RPMI7951 (cell line): ENCODE data around the gene KPNA3. TPM values are rescaled to one million over a fixed set of nuclear protein-coding genes. Genes with fewer than 3 reads are reported as not detected.
"Not testable (repeated sequence)": the region's sequence is repeated elsewhere in the genome, so short reads cannot be mapped to it uniquely, and the experiment has no call there.

ENCODE experiments used
- DNase-seq: peaks from one replicate; pipeline ENCODE4 v3.0.0-alpha.2; 2012; ENCODE audit warnings: low read depth
- total RNA-seq: library from RNA; depleted of rRNA; stranded (reverse); fragments of >200 nt; shearing (Covaris generic); gene quantifications from 2 replicates; pipeline ENCODE4 v1.2.3, GENCODE V29; 2014

Gene KPNA3
- total RNA-seq, 1 experiment from 2014 or later = 27.3 TPM

- DNase-seq = no peak
Measured at GRCh38 chr13:49807681-49808080, 15.2 kb upstream of the KPNA3 start.

DNA sequence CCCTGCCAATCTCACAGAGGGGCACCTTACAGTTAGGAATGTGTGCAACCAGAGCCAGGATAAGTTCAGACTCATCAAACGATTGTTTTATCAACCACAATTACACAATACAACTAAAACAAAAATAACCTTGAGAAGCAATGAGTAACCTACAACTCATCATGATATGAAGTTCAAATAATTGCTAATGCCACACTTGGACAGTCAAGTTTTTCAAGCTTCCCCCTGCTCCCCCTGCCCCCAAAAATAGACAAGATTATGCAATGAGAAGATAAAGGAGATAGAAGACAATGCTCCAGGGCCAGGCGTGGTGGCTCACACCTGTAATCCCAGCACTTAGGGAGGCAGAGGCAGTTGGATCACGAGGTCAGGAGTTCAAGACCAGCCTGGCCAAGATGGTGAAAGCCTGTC is 13.6 kb upstream of the KPNA3 start:
- no peak for DNase-seq

GRCh38 chr13:49803047-49803446 is 10.6 kb upstream of the KPNA3 start:
- DNase-seq = not testable (repeated sequence)

- no peak for DNase-seq
Measured at GRCh38 chr13:49802426-49802825, 9.9 kb upstream of the KPNA3 start.

GRCh38 chr13:49791711-49792549 is 552 bp downstream of the KPNA3 start:
- DNase-seq = peak; percentile 34

- peak; percentile 14 for DNase-seq
Measured at GRCh38 chr13:49791315-49791710, 1.2 kb downstream of the KPNA3 start.

DNA sequence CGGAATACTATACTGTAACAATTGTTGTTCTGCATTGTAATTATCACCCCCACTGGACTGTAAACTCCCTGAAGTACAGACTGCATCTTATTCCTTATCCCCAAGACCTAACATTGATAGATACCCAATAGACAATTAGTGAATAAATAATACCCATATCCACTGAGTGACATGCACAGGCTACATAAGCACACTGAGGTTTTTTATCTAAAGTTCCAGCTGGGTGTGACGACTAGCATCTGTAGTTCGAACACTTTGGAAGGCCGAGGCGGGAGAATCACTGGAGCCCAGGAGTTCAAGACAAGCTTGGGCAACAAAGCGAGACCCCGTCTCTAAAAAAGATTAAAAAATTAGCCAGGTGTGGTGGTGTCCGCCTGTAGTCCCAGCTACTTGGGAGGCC is 2.5 kb downstream of the KPNA3 start:
- no peak for DNase-seq

- no peak for DNase-seq
Measured at GRCh38 chr13:49786401-49787008, 6.0 kb downstream of the KPNA3 start.

GRCh38 chr13:49784886-49785570 is 7.5 kb downstream of the KPNA3 start:
- DNase-seq = no peak

- DNase-seq = no peak
Measured at GRCh38 chr13:49783865-49784264, 8.6 kb downstream of the KPNA3 start.

- DNase-seq = no peak
Measured at GRCh38 chr13:49782784-49783183, 9.7 kb downstream of the KPNA3 start.

- no peak for DNase-seq
Measured at GRCh38 chr13:49781806-49782205, 10.7 kb downstream of the KPNA3 start.

DNA sequence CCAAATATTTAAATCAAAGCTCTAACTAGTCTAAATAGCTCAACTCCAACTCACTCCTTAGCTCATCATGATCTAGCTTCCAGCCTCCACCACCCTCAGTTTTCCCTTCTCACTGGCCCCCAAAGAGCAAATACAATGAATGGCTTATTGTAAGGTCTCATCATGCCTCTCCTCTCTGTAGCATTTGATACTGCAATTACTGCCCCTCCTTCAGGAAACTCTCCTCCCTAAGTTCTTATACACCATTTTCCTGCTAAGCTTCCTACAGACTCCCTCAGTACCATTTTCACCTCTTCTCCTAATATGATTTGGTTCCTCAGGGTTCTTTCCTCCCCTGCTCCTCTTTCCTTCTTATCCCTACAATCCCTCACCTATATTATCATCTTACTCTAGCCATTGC is 12.8 kb downstream of the KPNA3 start:
- DNase-seq = no peak

GRCh38 chr13:49777746-49778614 is 14.5 kb downstream of the KPNA3 start:
- DNase-seq = no peak

- DNase-seq = no peak
Measured at GRCh38 chr13:49776871-49777270, 15.6 kb downstream of the KPNA3 start.

GRCh38 chr13:49774376-49775005 is 18.0 kb downstream of the KPNA3 start:
- DNase-seq = no peak

- DNase-seq = no peak
Measured at GRCh38 chr13:49772828-49773227, 19.7 kb downstream of the KPNA3 start.

GRCh38 chr13:49761811-49762210 is 30.7 kb downstream of the KPNA3 start:
- not testable (repeated sequence) for DNase-seq

DNA sequence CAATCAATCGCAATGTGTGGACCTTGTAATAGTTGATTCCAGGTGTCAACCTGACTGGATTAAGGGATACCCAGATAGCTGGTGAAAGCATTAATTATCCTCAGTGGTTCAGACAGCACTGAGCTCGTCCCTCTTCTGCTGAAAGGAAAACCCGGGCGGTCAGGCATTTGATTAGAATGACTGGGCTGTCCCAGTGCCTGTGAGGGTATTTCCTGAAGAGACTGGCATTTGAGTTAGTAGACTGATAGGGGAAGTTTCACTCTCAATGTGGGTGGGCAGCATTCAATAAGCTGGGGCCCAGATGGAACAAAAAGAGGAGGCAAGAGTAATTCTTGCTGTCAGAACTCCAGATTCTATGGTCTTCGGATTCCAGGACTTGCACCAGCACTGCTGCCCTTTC is 31.9 kb downstream of the KPNA3 start:
- no peak for DNase-seq

- DNase-seq = no peak
Measured at GRCh38 chr13:49759503-49759902, 33.0 kb downstream of the KPNA3 start.

DNA sequence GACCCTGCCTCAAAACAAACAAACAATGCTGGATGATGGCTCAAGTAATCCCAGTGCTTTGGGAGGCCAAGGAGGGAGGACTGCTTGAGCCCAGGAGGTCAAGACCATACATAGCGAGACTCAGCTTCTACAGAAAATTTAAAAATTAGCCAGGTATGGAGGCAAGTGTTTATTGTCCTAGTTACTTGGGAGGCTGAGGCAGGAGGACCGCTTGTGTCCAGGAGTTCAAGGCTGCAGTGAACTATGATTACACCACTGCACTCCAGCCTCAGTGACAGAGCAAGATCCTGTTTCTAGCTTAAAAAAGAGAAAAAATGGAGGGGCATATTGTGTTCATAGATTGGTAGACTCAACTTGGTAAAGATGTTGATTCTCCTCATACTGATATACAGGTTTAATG is 36.2 kb downstream of the KPNA3 start:
- DNase-seq = no peak
